DND-41 (cell line): Measurements from ENCODE around the gene TBPL2.

Experiments used
- CTCF ChIP-seq: IDR thresholded peaks from 2 replicates; pipeline ENCODE4 v1.5.1; 2012; ENCODE audit warnings: borderline replicate concordance, low read length, moderate library complexity, mild to moderate bottlenecking; ENCODE audit not compliant: poor library complexity, severe bottlenecking; ENCODE audit errors: extremely low read depth
- EZH2 ChIP-seq: IDR thresholded peaks from 3 replicates; pipeline ENCODE4 v1.6.1; 2012; ENCODE audit warnings: borderline replicate concordance, low read depth, mild to moderate bottlenecking, moderate library complexity, low read length, inconsistent platforms; ENCODE audit not compliant: severe bottlenecking

DNA sequence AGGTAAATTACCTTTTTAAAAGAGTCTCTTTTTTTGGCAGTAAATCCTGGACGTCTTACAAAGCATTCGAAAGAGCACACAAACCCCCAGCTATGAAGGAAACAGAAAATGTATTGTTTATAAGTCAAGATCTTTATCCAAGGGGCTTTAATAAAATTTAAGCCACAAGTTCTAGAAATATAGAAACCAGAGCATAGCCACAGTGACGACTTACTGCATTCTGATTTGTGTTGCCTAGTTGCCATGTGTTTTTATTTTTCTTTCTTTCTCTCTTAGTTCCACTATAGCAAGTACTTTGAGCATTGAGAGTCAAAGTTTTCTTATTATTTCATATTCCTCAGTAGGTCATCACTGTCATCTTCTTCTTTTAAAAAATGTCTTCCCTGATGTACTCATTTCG is 47.8 kb upstream of the TBPL2 start:
- no peak for TF ChIP-seq EZH2
- no peak for TF ChIP-seq CTCF
